Measurements from ENCODE around the gene PIGL.

Gene PIGL

DNA sequence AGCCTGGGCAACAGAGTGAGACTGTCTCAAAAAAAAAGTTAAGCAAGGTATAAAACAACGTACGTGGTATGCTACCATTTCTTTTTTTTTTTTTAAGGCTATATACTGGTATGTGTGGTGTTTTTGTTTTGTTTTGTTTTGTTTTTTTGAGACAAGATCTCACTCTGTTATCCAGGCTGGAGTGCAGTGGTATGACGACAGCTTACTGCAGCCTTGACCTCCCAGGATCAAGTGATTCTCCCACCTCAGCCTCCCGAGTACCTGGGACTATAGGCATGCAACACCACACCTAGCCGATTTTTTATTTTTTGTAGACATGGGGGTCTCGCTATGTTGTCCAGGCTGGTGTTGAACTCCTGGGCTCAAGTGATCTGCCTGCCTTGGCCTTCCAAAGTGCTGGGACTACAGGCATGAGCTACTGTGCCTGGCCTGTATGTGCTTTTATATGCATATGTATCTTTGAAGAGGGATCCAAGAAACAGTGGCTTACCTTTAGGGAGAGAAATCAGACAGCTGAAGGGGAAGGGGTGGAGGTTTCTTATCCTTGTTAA, 129.8 kb downstream of the PIGL start:
- H3K27me3 ChIP-seq (ENCODE audit: insufficient read depth, poor library complexity, severe bottlenecking): no peaks in the 10 kb centered on the region
- TF ChIP-seq SPI1 (IDR thresholded peaks at IDR 0.05; ENCODE audit: borderline replicate concordance, low read depth): no peak
- no peak for TF ChIP-seq GABPA (IDR thresholded peaks at IDR 0.05; ENCODE audit: low read depth)
- no peak for TF ChIP-seq POLR2AphosphoS5 (IDR thresholded peaks at IDR 0.05; ENCODE audit: low read depth)
- TF ChIP-seq, protein P1, sequence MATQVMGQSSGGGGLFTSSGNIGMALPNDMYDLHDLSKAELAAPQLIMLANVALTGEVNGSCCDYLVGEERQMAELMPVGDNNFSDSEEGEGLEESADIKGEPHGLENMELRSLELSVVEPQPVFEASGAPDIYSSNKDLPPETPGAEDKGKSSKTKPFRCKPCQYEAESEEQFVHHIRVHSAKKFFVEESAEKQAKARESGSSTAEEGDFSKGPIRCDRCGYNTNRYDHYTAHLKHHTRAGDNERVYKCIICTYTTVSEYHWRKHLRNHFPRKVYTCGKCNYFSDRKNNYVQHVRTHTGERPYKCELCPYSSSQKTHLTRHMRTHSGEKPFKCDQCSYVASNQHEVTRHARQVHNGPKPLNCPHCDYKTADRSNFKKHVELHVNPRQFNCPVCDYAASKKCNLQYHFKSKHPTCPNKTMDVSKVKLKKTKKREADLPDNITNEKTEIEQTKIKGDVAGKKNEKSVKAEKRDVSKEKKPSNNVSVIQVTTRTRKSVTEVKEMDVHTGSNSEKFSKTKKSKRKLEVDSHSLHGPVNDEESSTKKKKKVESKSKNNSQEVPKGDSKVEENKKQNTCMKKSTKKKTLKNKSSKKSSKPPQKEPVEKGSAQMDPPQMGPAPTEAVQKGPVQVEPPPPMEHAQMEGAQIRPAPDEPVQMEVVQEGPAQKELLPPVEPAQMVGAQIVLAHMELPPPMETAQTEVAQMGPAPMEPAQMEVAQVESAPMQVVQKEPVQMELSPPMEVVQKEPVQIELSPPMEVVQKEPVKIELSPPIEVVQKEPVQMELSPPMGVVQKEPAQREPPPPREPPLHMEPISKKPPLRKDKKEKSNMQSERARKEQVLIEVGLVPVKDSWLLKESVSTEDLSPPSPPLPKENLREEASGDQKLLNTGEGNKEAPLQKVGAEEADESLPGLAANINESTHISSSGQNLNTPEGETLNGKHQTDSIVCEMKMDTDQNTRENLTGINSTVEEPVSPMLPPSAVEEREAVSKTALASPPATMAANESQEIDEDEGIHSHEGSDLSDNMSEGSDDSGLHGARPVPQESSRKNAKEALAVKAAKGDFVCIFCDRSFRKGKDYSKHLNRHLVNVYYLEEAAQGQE (IDR thresholded peaks at IDR 0.05; ENCODE audit: insufficient replicate concordance, low read depth): no peak
- TF ChIP-seq, protein P2, sequence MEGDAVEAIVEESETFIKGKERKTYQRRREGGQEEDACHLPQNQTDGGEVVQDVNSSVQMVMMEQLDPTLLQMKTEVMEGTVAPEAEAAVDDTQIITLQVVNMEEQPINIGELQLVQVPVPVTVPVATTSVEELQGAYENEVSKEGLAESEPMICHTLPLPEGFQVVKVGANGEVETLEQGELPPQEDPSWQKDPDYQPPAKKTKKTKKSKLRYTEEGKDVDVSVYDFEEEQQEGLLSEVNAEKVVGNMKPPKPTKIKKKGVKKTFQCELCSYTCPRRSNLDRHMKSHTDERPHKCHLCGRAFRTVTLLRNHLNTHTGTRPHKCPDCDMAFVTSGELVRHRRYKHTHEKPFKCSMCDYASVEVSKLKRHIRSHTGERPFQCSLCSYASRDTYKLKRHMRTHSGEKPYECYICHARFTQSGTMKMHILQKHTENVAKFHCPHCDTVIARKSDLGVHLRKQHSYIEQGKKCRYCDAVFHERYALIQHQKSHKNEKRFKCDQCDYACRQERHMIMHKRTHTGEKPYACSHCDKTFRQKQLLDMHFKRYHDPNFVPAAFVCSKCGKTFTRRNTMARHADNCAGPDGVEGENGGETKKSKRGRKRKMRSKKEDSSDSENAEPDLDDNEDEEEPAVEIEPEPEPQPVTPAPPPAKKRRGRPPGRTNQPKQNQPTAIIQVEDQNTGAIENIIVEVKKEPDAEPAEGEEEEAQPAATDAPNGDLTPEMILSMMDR (IDR thresholded peaks at IDR 0.05; ENCODE audit: insufficient read depth, low read length): no peak
- H3K4me3 ChIP-seq (replicated peaks; ENCODE audit: insufficient read depth, low read length): no peak overlapping the region
- DNase-seq (ENCODE audit: low read depth in 1 of 2, low spot score in 1 of 2): no peak
- no peak overlapping the region for H3K27ac ChIP-seq (replicated peaks)

DNA sequence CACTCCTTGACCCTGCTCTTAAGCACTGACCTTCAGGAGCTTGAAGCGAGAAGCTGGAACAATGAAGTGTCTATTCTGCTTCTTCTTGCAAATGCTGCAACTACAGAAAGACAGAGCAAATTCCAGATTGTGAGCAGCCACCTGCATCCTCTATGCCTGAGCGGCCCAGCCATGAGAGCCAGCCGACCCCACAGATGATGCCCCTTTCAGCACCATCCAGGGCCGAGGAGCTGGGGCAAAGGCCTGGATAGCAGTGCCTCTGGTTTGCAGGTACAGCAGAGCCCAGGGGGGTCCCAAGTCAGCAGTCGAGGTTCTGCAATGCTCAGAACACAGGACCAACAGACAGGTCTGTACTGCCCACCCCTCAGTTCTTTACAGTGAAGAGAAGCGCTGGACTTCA, 131.6 kb downstream of the PIGL start:
- Histone ChIP-seq H3K4me3 (replicated peaks; ENCODE audit: insufficient read depth, low read length) (no peak overlapping the region), H3K27ac (replicated peaks) (no peak overlapping the region), H3K27me3 (ENCODE audit: insufficient read depth, poor library complexity, severe bottlenecking) (no peaks in the 10 kb centered on the region)
- no peak for DNase-seq (ENCODE audit: low read depth in 1 of 2, low spot score in 1 of 2)
- no peak for TF ChIP-seq GABPA (IDR thresholded peaks at IDR 0.05; ENCODE audit: low read depth)
- TF ChIP-seq, protein P2 (IDR thresholded peaks at IDR 0.05; ENCODE audit: insufficient read depth, low read length): no peak
- TF ChIP-seq SPI1 (IDR thresholded peaks at IDR 0.05; ENCODE audit: borderline replicate concordance, low read depth): no peak
- no peak for TF ChIP-seq POLR2AphosphoS5 (IDR thresholded peaks at IDR 0.05; ENCODE audit: low read depth)
- TF ChIP-seq, protein P1 (IDR thresholded peaks at IDR 0.05; ENCODE audit: insufficient replicate concordance, low read depth): no peak

DNA sequence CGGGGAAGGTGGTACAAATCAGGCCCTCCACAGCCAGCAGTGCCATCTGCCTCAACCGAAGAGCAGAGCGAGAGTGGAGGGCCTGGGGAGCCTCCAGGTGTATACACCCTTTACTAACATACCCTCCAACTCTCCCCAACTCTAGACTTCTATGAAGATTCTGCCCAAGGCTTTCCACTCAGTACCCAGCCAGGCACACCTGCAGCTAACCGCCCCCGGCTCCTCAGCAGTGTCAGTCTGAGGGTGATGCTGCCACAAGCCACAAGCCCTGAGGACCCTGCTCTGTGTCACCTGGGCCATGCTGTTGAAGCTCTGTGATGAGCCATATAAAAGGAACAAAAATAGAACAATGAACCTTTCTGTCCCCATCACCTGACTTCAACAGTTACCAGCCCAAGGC, 132.4 kb downstream of the PIGL start:
- Histone ChIP-seq H3K27me3 (ENCODE audit: insufficient read depth, poor library complexity, severe bottlenecking) (no peaks in the 10 kb centered on the region), H3K4me3 (replicated peaks; ENCODE audit: insufficient read depth, low read length) (no peak overlapping the region), H3K27ac (replicated peaks) (no peak overlapping the region)
- DNase-seq (ENCODE audit: low read depth in 1 of 2, low spot score in 1 of 2): no peak
- TF ChIP-seq, protein P1 (IDR thresholded peaks at IDR 0.05; ENCODE audit: insufficient replicate concordance, low read depth): no peak
- TF ChIP-seq, protein P2 (IDR thresholded peaks at IDR 0.05; ENCODE audit: insufficient read depth, low read length): no peak
- TF ChIP-seq GABPA (IDR thresholded peaks at IDR 0.05; ENCODE audit: low read depth) (no peak), SPI1 (IDR thresholded peaks at IDR 0.05; ENCODE audit: borderline replicate concordance, low read depth) (no peak), POLR2AphosphoS5 (IDR thresholded peaks at IDR 0.05; ENCODE audit: low read depth) (no peak)

All from HL-60 (cell line).